Measurements from ENCODE around the gene OTUD3.

- TF ChIP-seq, protein P1, sequence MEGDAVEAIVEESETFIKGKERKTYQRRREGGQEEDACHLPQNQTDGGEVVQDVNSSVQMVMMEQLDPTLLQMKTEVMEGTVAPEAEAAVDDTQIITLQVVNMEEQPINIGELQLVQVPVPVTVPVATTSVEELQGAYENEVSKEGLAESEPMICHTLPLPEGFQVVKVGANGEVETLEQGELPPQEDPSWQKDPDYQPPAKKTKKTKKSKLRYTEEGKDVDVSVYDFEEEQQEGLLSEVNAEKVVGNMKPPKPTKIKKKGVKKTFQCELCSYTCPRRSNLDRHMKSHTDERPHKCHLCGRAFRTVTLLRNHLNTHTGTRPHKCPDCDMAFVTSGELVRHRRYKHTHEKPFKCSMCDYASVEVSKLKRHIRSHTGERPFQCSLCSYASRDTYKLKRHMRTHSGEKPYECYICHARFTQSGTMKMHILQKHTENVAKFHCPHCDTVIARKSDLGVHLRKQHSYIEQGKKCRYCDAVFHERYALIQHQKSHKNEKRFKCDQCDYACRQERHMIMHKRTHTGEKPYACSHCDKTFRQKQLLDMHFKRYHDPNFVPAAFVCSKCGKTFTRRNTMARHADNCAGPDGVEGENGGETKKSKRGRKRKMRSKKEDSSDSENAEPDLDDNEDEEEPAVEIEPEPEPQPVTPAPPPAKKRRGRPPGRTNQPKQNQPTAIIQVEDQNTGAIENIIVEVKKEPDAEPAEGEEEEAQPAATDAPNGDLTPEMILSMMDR (conservative IDR thresholded peaks at IDR 0.05), result no peak
- TF ChIP-seq EZH2 (IDR thresholded peaks at IDR 0.05; ENCODE audit: low read depth), result no peak
Observed at GRCh38 chr1:19903621-19904020, 21.4 kb downstream of the OTUD3 start.

Measured in PC-9 (cell line).